SK-N-SH treated with all-trans-retinoic acid at 6 μM for 48 hours (cell line): ENCODE results near the gene GPRIN3.

Source experiments
- ATAC-seq: fragments of 200-7000 bp; cut with Tn5 transposase; 3 replicates; pipeline ENCODE4 v1.9.1; 2020; ENCODE audit warnings: mild to moderate bottlenecking, moderate library complexity
- ARNTL ChIP-seq: fragments of 450-650 bp; formaldehyde crosslinking; IDR thresholded peaks from 2 replicates; pipeline ENCODE4 v1.5.0; 2020; ENCODE audit warnings: low read depth, mild to moderate bottlenecking, moderate library complexity, borderline replicate concordance
- BACH2 ChIP-seq: fragments of 250-450 bp; sonication (Bioruptor Pico); IDR thresholded peaks from 2 replicates; pipeline ENCODE4 v1.9.0; 2021; ENCODE audit warnings: mild to moderate bottlenecking, borderline replicate concordance
- CREB5 ChIP-seq: fragments of 250-450 bp; sonication (Bioruptor Pico); IDR thresholded peaks from 2 replicates; pipeline ENCODE4 v1.5.1; 2020; ENCODE audit warnings: low read depth, mild to moderate bottlenecking, moderate library complexity
- CSDC2 ChIP-seq: fragments of 250-450 bp; sonication (Bioruptor Pico); IDR thresholded peaks from 2 replicates; pipeline ENCODE4 v1.5.0; 2020; ENCODE audit warnings: mild to moderate bottlenecking, moderate library complexity
- OSR1 ChIP-seq: fragments of 250-450 bp; sonication (Bioruptor Pico); IDR thresholded peaks from 2 replicates; pipeline ENCODE4 v1.8.0; 2022; ENCODE audit warnings: moderate library complexity, mild to moderate bottlenecking, inconsistent platforms
- PATZ1 ChIP-seq: fragments of 250-450 bp; sonication (Bioruptor Pico); IDR thresholded peaks from 2 replicates; pipeline ENCODE4 v1.8.0; 2020; ENCODE audit warnings: mild to moderate bottlenecking, moderate library complexity, borderline replicate concordance
- RARB ChIP-seq: fragments of 250-450 bp; sonication (Bioruptor Pico); IDR thresholded peaks from 2 replicates; pipeline ENCODE4 v1.8.0; 2021; ENCODE audit warnings: mild to moderate bottlenecking, moderate library complexity
- SNAI2 ChIP-seq: fragments of 250-450 bp; sonication (Bioruptor Pico); IDR thresholded peaks from 2 replicates; pipeline ENCODE4 v1.5.0; 2020; ENCODE audit warnings: mild to moderate bottlenecking, moderate library complexity
- TCF4 ChIP-seq: fragments of 250-450 bp; sonication (Bioruptor Pico); IDR thresholded peaks from 2 replicates; pipeline ENCODE4 v1.8.0; 2021; ENCODE audit warnings: mild to moderate bottlenecking, moderate library complexity, borderline replicate concordance
- TOX ChIP-seq: fragments of 250-450 bp; sonication (Bioruptor Pico); IDR thresholded peaks from 2 replicates; pipeline ENCODE4 v1.8.0; 2021; ENCODE audit warnings: mild to moderate bottlenecking, moderate library complexity, borderline replicate concordance
- ZC3H10 ChIP-seq: fragments of 250-450 bp; sonication (Bioruptor Pico); IDR thresholded peaks from 2 replicates; pipeline ENCODE4 v1.5.1; 2021; ENCODE audit warnings: mild to moderate bottlenecking, moderate library complexity
- ZFP3 ChIP-seq: fragments of 250-450 bp; sonication (Bioruptor Pico); IDR thresholded peaks from 2 replicates; pipeline ENCODE4 v1.5.0; 2020; ENCODE audit warnings: mild to moderate bottlenecking, moderate library complexity
- ZFP30 ChIP-seq: fragments of 450-650 bp; formaldehyde crosslinking; IDR thresholded peaks from 2 replicates; pipeline ENCODE4 v1.5.0; 2022; ENCODE audit warnings: mild to moderate bottlenecking, moderate library complexity
- ZNF565 ChIP-seq: fragments of 450-650 bp; formaldehyde crosslinking; conservative IDR thresholded peaks from 2 replicates; pipeline ENCODE4 v1.5.0; 2020; ENCODE audit warnings: low read depth, mild to moderate bottlenecking, moderate library complexity
- ZNF8 ChIP-seq: fragments of 450-650 bp; formaldehyde crosslinking; IDR thresholded peaks from 2 replicates; pipeline ENCODE4 v1.5.0; 2020; ENCODE audit warnings: mild to moderate bottlenecking, moderate library complexity
- TF ChIP-seq, protein P1 (sequence below): fragments of 250-450 bp; sonication (Bioruptor Pico); IDR thresholded peaks from 2 replicates; pipeline ENCODE4 v1.5.1; 2021; ENCODE audit warnings: mild to moderate bottlenecking, moderate library complexity
- TF ChIP-seq, protein P2 (sequence below): fragments of 250-450 bp; sonication (Bioruptor Pico); IDR thresholded peaks from 2 replicates; pipeline ENCODE4 v1.5.0; 2020; ENCODE audit warnings: mild to moderate bottlenecking, moderate library complexity
- TF ChIP-seq, protein P3 (sequence below): fragments of 250-450 bp; sonication (Bioruptor Pico); IDR thresholded peaks from 2 replicates; pipeline ENCODE4 v1.8.0; 2021; ENCODE audit warnings: low read depth, mild to moderate bottlenecking, moderate library complexity, borderline replicate concordance

Gene GPRIN3

GRCh38 chr4:89242864-89243732 is 64.5 kb downstream of the GPRIN3 start:
- ATAC-seq: no peak
- TF ChIP-seq ZFP30 (CRISPR knock-in tag) (no peak), CREB5 (CRISPR knock-in tag) (no peak), ARNTL (no peak), SNAI2 (CRISPR knock-in tag) (no peak), CSDC2 (no peak), PATZ1 (CRISPR knock-in tag) (no peak), ZNF8 (CRISPR knock-in tag) (no peak), TCF4 (CRISPR knock-in tag) (no peak), BACH2 (CRISPR knock-in tag) (no peak), TOX (CRISPR knock-in tag) (no peak), ZC3H10 (CRISPR knock-in tag) (no peak), OSR1 (CRISPR knock-in tag) (no peak), RARB (CRISPR knock-in tag) (no peak), ZFP3 (CRISPR knock-in tag) (no peak), ZNF565 (CRISPR knock-in tag) (no peak)
- TF ChIP-seq, protein P1, sequence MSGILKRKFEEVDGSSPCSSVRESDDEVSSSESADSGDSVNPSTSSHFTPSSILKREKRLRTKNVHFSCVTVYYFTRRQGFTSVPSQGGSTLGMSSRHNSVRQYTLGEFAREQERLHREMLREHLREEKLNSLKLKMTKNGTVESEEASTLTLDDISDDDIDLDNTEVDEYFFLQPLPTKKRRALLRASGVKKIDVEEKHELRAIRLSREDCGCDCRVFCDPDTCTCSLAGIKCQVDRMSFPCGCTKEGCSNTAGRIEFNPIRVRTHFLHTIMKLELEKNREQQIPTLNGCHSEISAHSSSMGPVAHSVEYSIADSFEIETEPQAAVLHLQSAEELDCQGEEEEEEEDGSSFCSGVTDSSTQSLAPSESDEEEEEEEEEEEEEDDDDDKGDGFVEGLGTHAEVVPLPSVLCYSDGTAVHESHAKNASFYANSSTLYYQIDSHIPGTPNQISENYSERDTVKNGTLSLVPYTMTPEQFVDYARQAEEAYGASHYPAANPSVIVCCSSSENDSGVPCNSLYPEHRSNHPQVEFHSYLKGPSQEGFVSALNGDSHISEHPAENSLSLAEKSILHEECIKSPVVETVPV (CRISPR knock-in tag): no peak
- TF ChIP-seq, protein P2, sequence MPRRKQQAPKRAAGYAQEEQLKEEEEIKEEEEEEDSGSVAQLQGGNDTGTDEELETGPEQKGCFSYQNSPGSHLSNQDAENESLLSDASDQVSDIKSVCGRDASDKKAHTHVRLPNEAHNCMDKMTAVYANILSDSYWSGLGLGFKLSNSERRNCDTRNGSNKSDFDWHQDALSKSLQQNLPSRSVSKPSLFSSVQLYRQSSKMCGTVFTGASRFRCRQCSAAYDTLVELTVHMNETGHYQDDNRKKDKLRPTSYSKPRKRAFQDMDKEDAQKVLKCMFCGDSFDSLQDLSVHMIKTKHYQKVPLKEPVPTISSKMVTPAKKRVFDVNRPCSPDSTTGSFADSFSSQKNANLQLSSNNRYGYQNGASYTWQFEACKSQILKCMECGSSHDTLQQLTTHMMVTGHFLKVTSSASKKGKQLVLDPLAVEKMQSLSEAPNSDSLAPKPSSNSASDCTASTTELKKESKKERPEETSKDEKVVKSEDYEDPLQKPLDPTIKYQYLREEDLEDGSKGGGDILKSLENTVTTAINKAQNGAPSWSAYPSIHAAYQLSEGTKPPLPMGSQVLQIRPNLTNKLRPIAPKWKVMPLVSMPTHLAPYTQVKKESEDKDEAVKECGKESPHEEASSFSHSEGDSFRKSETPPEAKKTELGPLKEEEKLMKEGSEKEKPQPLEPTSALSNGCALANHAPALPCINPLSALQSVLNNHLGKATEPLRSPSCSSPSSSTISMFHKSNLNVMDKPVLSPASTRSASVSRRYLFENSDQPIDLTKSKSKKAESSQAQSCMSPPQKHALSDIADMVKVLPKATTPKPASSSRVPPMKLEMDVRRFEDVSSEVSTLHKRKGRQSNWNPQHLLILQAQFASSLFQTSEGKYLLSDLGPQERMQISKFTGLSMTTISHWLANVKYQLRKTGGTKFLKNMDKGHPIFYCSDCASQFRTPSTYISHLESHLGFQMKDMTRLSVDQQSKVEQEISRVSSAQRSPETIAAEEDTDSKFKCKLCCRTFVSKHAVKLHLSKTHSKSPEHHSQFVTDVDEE (CRISPR knock-in tag): no peak
- TF ChIP-seq, protein P3, sequence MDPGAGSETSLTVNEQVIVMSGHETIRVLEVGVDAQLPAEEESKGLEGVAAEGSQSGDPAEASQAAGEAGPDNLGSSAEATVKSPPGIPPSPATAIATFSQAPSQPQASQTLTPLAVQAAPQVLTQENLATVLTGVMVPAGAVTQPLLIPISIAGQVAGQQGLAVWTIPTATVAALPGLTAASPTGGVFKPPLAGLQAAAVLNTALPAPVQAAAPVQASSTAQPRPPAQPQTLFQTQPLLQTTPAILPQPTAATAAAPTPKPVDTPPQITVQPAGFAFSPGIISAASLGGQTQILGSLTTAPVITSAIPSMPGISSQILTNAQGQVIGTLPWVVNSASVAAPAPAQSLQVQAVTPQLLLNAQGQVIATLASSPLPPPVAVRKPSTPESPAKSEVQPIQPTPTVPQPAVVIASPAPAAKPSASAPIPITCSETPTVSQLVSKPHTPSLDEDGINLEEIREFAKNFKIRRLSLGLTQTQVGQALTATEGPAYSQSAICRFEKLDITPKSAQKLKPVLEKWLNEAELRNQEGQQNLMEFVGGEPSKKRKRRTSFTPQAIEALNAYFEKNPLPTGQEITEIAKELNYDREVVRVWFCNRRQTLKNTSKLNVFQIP: no peak
- TF ChIP-seq, all 23 proteins: peak for 0

GRCh38 chr4:89242216-89242615 is 65.4 kb downstream of the GPRIN3 start:
- TF ChIP-seq CREB5 (CRISPR knock-in tag): no peak
- no peak for TF ChIP-seq ZFP3 (CRISPR knock-in tag)
- TF ChIP-seq, all 23 proteins: peak for 0
- ATAC-seq: no peak

- no peak for ATAC-seq
- TF ChIP-seq ZC3H10 (CRISPR knock-in tag): no peak
- no peak for TF ChIP-seq CREB5 (CRISPR knock-in tag)
- no peak for TF ChIP-seq ZFP30 (CRISPR knock-in tag)
- TF ChIP-seq BACH2 (CRISPR knock-in tag): no peak
- TF ChIP-seq PATZ1 (CRISPR knock-in tag): no peak
- no peak for TF ChIP-seq ZNF8 (CRISPR knock-in tag)
- TF ChIP-seq, protein P2 (CRISPR knock-in tag): no peak
Measured at GRCh38 chr4:89230271-89230670, 77.3 kb downstream of the GPRIN3 start.
